ENCODE data around the gene IL1RAPL2.

DNA sequence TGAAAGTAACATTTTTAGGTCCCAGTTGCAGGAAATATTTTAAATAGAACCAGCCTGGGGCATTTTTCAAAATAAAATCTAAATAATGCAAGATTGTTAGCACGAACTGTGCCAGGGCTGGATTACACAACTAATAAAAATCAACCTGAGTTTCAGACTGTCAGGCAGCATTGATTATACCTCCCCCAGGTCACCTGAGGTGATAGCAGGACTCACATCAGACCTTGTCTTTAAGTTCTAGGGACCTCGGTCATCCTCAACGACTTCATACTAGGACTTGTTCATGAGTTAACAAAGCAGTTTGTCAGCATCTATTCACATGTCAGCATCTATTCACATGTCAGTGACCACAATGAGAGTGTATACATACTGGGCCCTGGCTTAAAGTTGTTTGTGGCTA is 663.1 kb downstream of the IL1RAPL2 start:
- TF ChIP-seq, protein P1, sequence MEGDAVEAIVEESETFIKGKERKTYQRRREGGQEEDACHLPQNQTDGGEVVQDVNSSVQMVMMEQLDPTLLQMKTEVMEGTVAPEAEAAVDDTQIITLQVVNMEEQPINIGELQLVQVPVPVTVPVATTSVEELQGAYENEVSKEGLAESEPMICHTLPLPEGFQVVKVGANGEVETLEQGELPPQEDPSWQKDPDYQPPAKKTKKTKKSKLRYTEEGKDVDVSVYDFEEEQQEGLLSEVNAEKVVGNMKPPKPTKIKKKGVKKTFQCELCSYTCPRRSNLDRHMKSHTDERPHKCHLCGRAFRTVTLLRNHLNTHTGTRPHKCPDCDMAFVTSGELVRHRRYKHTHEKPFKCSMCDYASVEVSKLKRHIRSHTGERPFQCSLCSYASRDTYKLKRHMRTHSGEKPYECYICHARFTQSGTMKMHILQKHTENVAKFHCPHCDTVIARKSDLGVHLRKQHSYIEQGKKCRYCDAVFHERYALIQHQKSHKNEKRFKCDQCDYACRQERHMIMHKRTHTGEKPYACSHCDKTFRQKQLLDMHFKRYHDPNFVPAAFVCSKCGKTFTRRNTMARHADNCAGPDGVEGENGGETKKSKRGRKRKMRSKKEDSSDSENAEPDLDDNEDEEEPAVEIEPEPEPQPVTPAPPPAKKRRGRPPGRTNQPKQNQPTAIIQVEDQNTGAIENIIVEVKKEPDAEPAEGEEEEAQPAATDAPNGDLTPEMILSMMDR (IDR thresholded peaks at IDR 0.05): no peak
- no peak for TF ChIP-seq POLR2A (IDR thresholded peaks at IDR 0.05)
